Umbilical cord (tissue), 2 donors: ENCODE measurements around the gene NCAM1. TPM values are rescaled to one million over a fixed set of nuclear protein-coding genes. Genes with fewer than 3 reads are reported as not detected.

Source experiments
- DNase-seq: peaks from one replicate; pipeline ENCODE4 v3.0.0-alpha.2; 2015; ENCODE audit warnings: low spot score
- total RNA-seq: library from RNA; depleted of rRNA; stranded (reverse); fragments of >200 nt; gene quantifications from one replicate; pipeline ENCODE4 v1.2.3, GENCODE V29; 2014; ENCODE audit warnings: low replicate concordance; ENCODE audit not compliant: insufficient read depth

The NCAM1 gene
- total RNA-seq, 1 donor from 2014 or later = 3.4 TPM

- DNase-seq = no peak
Observed at GRCh38 chr11:113304916-113305315, 343.7 kb downstream of the NCAM1 start.

- peak; percentile 76 for DNase-seq
Observed at GRCh38 chr11:113305440-113306336, 344.5 kb downstream of the NCAM1 start.

GRCh38 chr11:113308601-113309000, 347.4 kb downstream of the NCAM1 start:
- DNase-seq = no peak

GRCh38 chr11:113311536-113311935, 350.3 kb downstream of the NCAM1 start:
- DNase-seq = no peak

- peak; percentile 42 for DNase-seq
Observed at GRCh38 chr11:113313601-113314000, 352.4 kb downstream of the NCAM1 start.

GRCh38 chr11:113314065-113314388, 352.8 kb downstream of the NCAM1 start:
- DNase-seq = no peak

- peak; percentile 96 for DNase-seq
Observed at GRCh38 chr11:113314389-113315301, 353.4 kb downstream of the NCAM1 start, which contains the start of gene TTC12. TSS of gene TTC12 (plus strand) at chr11:113314583. CDS start at chr11:113316258, 1,675 bp downstream.

GRCh38 chr11:113315811-113316210, 354.6 kb downstream of the NCAM1 start:
- DNase-seq = peak; percentile 64

GRCh38 chr11:113316256-113316655, 355.0 kb downstream of the NCAM1 start:
- DNase-seq = no peak

- DNase-seq = no peak
Observed at GRCh38 chr11:113317339-113317738, 356.1 kb downstream of the NCAM1 start.

- no peak for DNase-seq
Observed at GRCh38 chr11:113319085-113319484, 357.9 kb downstream of the NCAM1 start.

- DNase-seq = no peak
Observed at GRCh38 chr11:113322158-113322557, 360.9 kb downstream of the NCAM1 start.

- no peak for DNase-seq
Observed at GRCh38 chr11:113324250-113324649, 363.0 kb downstream of the NCAM1 start.
